Transverse colon (tissue), 1 donor: Measurements from ENCODE around the gene LMNA.

Source experiments
- EP300 ChIP-seq: sonication (generic); formaldehyde crosslinking; IDR thresholded peaks from one replicate; pipeline ENCODE4 v1.6.1; 2017; ENCODE audit warnings: antibody characterized with exemption, low read depth
- POLR2A ChIP-seq: fragments of 450-650 bp; IDR thresholded peaks from one replicate; pipeline ENCODE4 v1.6.1; 2016; ENCODE audit warnings: antibody characterized with exemption, mild to moderate bottlenecking, moderate library complexity

DNA sequence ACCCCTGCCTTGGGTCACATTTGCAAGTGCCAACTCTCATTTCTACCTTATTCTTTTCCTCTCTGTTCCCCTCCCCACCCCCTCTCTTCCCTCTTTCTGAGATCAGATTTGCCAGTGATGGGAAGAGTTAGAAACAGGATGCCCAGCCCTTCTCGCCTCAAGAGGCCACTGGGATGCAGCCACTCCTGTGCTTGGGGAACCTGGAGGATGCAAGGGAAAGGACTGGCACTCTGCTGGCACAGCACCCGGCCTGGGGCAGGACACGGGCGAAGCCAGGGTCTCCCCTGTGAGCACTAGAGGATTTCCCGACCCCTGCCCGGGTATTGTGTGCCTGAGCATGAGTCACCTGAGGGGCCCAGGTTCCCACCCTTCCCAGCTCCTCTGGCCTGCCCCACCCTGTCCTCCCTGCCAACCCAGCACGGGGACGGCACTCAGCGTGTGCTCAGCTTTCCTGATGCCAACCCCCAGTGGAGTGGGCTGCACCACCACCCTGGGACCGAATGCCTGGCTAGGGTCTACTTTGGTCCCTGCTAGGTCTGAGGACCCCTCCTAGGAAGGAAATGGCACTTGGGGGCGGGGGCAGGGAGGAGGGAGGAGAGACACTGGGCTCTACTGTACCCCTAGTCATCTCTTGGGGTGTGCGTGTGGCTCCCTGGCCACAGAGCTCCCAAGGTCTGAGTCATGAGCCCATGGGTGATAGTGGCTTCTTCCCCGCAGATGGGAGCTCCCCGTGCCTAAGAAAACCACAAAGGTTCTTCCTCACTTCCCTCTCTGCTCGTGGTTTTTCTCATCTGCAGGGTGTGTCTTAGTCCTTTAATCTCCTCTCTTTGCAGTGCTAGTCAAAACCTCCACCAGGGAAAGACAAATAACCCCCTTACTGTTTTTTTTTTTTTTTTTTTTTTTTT is 12.4 kb downstream of the LMNA start:
- no peak for TF ChIP-seq EP300
- no peak for TF ChIP-seq POLR2A
